AG08395 (cell line): ENCODE results near the gene YEATS4.

Experiments
- DNase-seq: peaks from one replicate; pipeline ENCODE4 v3.0.0; 2012; ENCODE audit warnings: mixed read lengths, low spot score

The YEATS4 gene

GRCh38 chr12:69342421-69342820, 17.1 kb upstream of the YEATS4 start:
- no peak for DNase-seq

GRCh38 chr12:69343357-69343756, 16.2 kb upstream of the YEATS4 start:
- DNase-seq: no peak

DNA sequence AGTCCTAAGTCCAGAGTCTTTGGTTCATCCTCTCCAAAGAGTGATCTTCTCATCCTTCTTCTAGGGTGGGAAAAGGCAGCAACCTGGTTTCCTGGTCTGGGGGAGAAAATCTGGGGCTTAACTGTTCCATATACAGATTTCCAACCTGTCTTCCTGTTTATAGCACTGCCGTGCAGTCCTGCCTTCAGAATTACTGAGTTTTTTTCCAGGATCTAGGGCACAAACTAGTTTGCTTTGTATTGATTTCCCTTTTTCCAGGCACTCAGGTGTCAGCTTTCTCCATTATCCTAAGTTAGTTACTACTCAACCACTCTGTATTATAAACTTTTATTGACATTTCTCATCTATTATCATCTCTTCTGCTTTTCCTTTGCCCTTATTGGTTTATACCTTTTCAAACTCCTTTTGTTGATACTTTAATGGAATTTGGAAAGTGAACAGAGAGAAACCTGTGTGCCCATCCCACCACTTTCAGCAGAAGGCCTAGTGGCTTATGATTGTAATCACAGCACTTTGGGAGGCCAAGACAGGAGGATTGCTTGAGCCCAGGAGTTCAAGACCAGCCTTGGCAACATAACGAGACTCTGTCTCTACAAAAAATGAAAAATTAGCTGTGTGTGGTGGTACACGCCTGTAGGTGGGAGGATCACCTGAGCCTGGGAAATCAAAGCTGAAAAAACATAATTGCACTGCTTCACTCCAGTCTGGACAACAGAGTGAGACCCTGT, 15.5 kb upstream of the YEATS4 start:
- no peak for DNase-seq

GRCh38 chr12:69345077-69345476, 14.5 kb upstream of the YEATS4 start:
- no peak for DNase-seq

DNA sequence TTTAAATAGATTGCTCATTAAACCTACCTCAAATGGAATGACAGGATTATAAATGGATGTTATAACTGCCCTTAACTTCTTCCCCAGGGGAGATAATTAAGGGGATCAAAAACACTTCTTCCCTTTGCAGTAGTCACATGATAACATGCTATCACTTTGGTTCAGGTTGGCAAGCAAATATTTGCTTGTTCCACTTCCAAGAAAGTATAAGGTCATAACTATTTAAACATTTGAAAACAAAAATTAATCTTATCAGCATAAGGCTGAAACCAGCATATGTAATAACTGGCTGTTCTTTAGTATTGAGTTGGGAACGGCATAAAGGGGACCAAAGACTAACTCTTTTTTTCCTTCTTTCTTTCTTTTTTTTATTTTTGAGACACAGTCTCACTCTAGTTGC, 13.8 kb upstream of the YEATS4 start:
- no peak for DNase-seq

- DNase-seq: no peak
These were observed 11.2 kb upstream of the YEATS4 start, which contains the start of gene LYZ for GRCh38 chr12:69348162-69348938. Gene LYZ (plus strand): TSS chr12:69348381. CDS start chr12:69348409, 28 bp downstream.

DNA sequence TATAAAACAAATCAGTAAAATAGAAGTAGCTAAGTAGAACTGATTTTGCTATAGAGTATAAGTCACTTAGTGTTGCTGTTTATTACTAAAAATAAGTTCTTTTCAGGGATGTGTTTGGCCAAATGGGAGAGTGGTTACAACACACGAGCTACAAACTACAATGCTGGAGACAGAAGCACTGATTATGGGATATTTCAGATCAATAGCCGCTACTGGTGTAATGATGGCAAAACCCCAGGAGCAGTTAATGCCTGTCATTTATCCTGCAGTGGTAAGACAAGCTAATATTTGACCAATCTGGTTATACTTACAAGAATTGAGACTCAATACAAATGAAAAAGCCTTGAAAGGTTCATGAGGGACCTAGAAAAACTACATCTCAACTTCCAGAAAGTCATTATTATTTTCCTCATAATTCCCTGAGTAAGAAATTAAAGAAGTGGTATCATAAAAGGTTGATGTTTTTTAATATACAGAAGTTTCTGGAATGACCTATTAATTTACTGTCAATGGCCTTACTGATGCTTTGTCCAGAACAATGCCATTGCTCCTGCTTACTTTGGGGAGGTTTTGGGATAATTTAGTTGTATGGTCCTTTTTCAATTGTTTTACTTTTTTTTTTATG, 9.4 kb upstream of the YEATS4 start:
- no peak for DNase-seq

DNA sequence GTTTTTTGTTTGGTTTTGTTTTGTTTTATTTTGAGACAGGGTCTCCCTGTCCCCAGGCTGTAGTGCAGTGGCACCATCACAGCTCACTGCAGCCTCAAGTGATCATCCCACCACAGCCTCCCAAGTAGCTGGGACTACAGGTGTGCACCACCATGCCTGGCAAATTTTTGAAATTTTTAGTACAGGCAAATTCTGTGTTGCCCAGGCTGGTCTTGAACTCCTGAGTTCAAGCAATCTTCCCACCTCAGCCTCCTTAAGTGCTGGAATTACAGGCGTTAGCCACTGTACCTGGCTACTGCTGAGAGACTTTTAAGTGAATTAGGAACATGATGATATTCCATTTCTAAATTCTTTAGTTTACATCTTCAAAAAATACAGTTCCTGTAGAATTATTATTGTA, 8.8 kb upstream of the YEATS4 start:
- no peak for DNase-seq

DNA sequence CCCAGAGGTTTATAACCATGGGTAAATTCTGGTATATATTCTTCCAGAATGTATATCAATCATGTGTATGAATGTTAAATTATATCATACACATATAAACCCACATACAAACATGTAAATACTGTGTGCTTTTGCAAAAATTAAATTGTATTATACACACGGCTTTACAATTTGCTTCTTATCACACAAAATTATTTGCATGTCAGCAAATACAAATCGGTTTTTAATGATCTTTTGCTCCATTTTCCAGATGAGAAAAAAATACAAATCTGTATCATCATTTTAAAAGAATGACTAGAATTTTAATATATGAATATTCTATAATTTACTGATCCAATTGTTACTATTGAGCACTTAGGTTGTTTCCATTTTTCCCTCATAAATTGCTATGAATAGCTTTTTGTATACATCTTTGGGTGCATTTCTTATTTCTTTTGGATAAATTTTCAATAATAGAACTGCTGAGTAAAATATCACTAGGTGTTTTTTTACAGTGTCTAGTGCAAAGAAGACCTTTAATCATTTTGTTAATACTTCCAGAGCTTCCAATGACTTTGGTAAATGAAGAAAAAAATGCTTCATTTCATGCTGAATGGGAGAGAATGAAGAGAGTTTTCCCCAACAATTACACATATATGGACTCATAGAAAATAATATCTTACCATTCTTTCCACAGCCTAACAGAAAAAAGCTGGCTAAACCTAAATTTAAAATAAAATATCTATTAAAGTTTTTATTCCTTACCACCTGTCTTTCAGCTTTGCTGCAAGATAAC, 7.9 kb upstream of the YEATS4 start:
- DNase-seq: no peak

- DNase-seq: no peak
These were observed 6.6 kb upstream of the YEATS4 start for GRCh38 chr12:69352904-69353303.

DNA sequence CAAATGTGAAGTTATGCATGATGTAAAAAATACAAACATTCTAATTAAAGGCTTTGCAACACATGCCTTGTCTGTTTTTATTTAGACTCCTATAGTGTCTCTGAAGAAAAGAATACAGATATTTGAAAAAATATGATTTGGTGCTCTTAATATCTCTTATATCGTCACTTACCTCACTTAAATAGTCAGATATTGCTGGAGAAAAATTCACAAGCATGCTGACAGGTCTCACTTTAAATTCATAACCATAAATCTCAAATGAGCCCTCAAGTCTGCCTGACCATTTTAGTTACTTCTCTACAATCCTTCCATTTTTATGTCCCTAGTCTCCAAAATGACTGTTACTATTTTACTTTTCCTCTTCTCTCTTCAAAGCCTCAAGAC, 5.4 kb upstream of the YEATS4 start:
- DNase-seq: no peak

GRCh38 chr12:69354556-69355187, 4.9 kb upstream of the YEATS4 start:
- DNase-seq: no peak

- no peak for DNase-seq
These were observed 4.0 kb upstream of the YEATS4 start for GRCh38 chr12:69355363-69356028.

DNA sequence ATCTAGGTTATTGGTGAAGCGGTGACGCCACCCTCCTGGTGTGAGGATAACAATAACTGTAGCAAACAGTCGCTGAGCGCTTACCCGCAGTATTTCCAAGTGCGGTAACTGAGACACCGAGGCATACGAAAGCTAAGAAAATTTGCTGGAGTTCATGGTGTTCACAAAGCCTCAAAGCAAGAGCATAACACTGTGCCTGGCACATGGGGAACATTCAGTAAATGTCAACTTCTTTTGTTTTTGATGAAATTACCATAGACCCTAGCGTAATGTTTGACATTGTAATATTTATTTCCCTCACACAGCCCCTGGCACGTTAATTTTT, 767 bp downstream of the YEATS4 start:
- no peak for DNase-seq

DNA sequence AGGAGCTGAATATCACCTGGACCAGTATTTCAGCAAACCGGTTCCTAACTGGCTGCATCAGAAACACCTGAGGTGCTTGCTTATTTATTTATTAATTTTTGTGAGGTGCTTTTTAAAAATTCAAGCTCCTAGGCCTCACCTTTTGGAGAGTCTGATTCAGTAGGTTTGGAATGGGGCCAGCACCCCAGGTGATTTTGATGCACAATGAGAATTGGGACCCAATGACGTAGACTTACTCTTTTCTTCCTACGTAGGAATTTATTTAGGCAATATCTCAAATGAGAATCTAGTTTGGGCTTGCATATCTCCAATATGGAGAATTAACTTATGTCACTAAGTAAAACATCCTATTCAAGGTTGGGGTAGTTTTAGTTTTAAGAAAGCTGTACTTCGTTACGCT, 7.3 kb downstream of the YEATS4 start:
- no peak for DNase-seq

DNA sequence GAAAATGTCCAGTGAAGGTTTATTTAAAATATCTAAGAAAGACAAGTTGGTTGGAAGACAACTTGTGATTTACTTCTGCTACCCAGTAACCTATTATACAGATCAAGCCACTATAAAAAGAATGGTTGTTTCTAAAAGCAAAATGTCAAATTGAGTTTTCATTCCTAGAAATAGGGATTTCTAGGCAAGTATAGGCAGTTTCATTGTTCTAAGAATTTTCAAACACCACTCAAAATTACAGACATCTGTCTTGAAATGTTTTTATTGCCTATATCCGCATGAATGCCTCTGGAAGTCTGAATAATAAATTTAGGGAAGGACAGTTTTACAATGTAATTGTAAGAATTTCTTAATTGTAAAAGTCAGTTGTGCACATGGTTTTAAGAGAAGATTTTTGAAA, 8.6 kb downstream of the YEATS4 start:
- DNase-seq: no peak

DNA sequence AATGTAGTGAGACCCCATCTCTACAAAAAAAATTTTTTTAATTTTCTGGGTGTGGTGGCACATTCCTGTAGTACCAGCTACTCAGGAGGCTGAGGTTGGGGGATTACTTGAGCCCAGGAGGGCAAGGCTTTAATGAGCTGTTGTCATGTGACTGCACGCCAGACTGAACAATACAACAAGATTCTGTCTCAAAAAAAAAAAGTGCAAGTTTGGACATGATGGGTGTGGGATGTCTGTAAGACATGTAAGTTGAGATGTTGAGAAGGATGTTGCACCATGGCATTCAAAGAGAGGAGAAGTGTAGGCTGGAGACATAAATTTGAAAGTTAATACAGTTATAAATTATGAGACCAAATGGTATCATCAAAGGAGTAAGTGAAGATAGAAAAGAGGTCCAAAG, 23.5 kb downstream of the YEATS4 start:
- DNase-seq: no peak

DNA sequence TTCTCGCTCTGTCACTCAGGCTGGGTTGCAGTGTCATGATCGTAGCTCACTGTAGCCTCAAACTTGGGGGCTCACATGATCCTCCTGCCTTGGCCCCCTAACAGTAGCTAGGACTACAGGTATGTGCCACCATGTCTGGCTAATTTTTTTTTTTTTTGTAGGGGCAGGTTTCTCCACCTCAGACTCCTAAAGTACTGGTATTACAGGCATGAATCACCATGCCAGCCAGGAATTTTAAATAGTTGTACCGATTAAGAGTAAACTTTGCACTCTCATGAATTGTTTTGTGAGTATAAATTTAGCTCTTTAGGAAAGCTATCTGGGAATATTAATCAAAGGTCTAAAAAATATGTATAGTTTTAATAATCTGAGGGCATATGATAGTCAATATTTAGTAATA, 25.5 kb downstream of the YEATS4 start:
- DNase-seq: no peak

DNA sequence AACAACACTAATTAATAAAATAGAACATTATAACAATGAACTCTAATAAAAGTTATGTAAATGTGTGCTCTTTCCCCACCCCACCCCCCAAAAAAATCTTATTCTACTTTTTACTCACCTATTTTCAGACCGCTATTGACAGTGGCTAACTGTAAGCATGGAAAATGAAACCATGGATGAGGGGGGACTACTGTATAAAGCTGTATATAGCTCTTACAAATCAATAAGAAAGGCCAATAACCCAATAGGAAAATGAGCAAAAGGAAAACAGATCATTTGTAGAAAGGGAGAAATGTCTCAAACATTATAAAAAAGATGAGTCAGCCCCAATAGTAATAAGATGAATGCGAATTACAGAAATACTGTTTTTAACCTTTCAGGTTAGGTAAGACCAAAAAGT, 27.4 kb downstream of the YEATS4 start:
- DNase-seq: no peak

DNA sequence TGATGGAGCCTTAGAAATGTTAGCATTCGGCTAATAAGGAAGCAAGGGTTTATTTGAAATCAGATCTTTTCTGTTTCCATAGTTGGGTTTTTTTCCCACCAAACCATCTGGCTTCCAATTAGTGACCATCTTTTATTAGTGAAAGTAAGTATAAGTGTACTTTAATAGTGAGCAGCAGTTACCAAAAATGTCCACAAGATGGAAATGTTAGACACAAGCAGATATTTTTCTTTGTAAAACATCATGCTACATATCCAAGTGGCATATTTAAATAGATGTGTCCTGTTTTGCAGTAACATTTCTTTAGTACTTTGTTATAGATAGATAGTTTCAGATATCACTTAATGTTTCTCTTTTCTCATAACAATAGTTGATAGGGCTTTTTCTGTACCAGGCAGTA, 28.8 kb downstream of the YEATS4 start:
- peak; percentile 43 for DNase-seq

- no peak for DNase-seq
These were observed 30.3 kb downstream of the YEATS4 start for GRCh38 chr12:69389831-69390230.
